CD4-positive, alpha-beta T cell treated with Interleukin-2 at 100 ng/mL for 4 hours (primary cell): Measurements from ENCODE around the gene CCDC74A.
"Not testable (repeated sequence)": the region's sequence is repeated elsewhere in the genome, so short reads cannot be mapped to it uniquely, and the experiment has no call there.

Experiments used
- DNase-seq: peaks from one replicate; pipeline ENCODE4 v3.0.0-alpha.2; 2020; ENCODE audit warnings: low spot score

Gene CCDC74A

DNA sequence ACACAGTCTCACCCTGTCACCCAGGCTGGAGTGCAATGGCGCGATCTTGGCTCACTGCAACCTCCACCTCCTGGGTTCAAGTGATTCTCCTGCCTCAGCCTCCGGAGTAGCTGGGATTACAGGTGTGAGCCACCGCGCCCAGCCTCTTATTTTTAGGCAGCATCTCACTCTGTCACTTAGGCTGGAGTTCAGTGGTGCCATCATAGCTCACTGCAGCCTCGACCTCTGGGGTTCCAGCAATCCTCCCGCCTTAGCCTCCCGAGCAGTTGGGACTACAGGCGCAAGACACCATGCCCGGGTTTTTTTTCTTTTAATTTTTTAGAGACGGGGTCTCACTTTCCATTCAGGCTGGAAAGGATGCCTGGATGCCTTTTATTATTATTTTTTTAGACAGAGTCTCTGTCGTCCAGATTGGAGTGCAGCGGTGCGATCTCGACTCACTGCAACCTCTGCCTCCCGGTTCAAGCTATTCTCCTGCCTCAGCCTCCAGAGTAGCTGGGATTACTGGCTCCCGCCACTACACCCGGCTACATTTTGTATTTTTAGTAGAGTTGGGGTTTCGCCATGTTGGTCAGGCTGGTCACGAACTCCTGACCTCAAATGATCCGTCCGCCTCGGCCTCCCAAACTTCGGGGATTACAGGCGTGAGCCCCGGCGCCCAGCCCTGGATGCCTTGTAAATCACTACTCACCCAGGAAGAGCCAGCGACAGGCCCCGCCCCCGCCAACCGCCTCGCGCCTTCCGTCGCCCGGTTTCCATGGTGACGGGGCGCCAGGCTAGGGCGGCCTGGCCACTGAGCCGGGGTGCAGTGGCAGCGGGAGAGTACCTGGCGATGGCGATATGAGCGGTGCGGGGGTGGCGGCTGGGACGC, at the start of gene CCDC74A:
CCDC74A (plus strand) TSS at position 758 of the 871 bp plus-strand sequence; CDS start at position 841, 83 bp downstream.
- peak; percentile 83 for DNase-seq

DNA sequence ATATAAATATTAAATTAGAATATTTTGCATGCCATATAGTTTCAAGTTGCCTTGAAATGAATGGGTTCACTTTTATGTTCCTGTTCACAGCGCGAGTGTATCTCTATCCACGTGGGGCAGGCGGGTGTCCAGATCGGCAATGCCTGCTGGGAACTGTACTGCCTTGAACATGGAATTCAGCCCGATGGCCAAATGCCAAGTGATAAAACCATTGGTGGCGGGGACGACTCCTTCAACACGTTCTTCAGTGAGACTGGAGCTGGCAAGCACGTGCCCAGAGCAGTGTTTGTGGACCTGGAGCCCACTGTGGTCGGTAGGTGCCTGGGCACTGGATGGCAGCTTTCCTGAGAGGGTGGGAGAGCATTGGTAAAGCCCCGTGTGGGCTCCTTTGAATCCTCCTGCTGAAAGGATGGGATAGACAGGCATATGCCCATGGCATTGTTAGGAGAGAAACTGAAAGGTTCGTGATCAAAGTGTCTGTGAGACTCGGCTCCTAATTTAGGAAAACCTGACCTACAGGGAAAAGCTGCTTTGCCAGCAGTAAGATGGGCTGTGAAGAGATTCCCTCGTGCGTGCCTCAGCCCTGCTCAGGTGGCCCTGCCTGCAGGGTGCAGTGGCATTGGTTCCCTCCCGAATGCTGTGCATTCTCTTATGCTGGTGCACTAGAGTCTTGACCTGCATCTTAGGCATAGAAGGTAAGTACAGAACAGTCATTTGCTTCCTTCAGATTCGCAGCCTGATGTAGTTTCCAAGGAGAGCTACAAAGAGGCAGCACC, 49.4 kb upstream of the CCDC74A start:
- DNase-seq = not testable (repeated sequence)

GRCh38 chr2:131478850-131479461, 48.7 kb upstream of the CCDC74A start:
- not testable (repeated sequence) for DNase-seq

DNA sequence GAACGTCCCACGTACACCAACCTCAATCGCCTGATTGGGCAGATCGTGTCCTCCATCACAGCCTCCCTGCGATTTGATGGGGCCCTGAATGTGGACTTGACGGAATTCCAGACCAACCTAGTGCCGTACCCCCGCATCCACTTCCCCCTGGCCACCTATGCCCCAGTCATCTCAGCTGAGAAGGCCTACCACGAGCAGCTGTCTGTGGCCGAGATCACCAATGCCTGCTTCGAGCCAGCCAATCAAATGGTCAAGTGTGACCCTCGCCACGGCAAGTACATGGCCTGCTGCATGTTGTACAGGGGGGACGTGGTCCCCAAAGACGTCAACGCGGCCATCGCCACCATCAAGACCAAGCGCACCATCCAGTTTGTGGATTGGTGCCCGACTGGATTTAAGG, 47.3 kb upstream of the CCDC74A start:
- DNase-seq = not testable (repeated sequence)

GRCh38 chr2:131482506-131483155, 45.1 kb upstream of the CCDC74A start:
- not testable (repeated sequence) for DNase-seq

- DNase-seq = not testable (repeated sequence)
Observed at GRCh38 chr2:131483981-131484820, 43.5 kb upstream of the CCDC74A start.

DNA sequence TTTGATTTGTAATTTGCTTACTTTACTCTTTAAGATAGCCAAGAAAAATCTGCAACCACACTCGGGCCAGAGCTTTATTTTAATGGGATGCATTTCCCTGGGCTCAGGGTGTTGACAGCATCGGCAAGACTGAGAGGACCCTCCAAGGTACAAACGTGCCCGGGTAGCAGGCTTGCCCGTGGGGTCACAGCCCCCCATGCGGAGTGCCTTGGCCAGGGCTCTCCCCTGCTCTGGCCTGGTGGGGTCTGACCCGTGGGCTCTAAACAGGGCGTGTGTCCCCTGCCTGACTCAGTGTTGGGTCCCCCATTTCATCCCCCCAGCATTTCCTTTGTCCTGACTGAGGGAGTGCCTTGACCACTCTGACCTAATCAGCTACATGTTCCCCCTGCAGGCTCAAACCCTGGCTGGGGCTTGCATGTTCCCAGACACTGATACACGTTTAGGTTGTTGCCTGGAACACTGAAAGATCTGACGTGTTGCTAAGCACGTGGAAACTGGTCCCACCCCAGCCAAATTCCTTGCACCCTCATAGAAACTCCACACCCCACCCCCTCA, 42.7 kb upstream of the CCDC74A start:
- DNase-seq = not testable (repeated sequence)

GRCh38 chr2:131486201-131486902, 41.3 kb upstream of the CCDC74A start:
- DNase-seq = not testable (repeated sequence)

GRCh38 chr2:131488306-131489205, 39.1 kb upstream of the CCDC74A start:
- DNase-seq = no peak

- DNase-seq = peak; percentile 33
Observed at GRCh38 chr2:131490616-131491468, 36.8 kb upstream of the CCDC74A start.

DNA sequence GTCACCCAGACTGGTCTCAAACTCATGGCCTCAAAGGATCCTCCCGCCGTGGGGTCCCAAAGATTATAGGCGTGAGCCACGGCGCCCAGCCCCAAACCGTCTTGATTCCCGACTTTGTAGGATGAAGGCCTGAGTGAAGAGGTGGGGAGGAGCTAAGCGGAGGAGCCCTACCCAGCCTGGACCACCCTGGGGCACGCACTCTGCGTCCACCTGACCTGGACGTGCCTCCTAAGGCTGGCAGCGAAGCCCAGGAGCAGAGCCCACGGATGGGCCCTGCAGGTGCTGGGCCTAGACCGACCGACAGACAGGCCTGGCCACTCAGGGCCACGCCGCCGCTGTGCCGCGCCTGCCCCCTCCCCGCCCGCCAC, 36.2 kb upstream of the CCDC74A start:
- DNase-seq = not testable (repeated sequence)

GRCh38 chr2:131492015-131492417, 35.7 kb upstream of the CCDC74A start, which contains the start of gene MZT2A:
TSS of gene MZT2A (minus strand) at chr2:131492397. CDS start at chr2:131492376, 21 bp downstream.
- not testable (repeated sequence) for DNase-seq

GRCh38 chr2:131492418-131493198, 35.1 kb upstream of the CCDC74A start:
- peak; percentile 93 for DNase-seq

- no peak for DNase-seq
Observed at GRCh38 chr2:131493199-131493968, 34.3 kb upstream of the CCDC74A start.

DNA sequence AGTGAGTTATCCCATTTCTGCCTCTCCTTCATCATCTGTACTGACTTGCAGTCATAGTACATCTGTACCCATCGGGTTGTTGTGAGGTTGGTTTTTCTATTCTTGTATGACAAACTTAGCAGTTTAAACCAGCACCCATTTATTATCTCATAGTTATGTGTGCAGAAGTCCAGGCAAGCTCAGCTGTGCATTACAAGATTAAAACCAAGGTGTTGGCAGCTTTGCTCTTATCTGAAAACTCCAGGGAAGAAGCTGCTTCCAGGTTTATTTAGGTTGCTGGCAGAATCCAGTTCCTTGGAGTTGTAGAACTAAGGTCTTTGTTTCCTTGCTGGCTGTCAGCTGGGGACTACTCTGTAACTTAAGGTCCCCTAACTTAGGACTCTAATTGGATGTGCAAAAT, 32.2 kb upstream of the CCDC74A start:
- DNase-seq = not testable (repeated sequence)

GRCh38 chr2:131498321-131498973, 29.2 kb upstream of the CCDC74A start:
- DNase-seq = not testable (repeated sequence)
